HepG2 (cell line): ENCODE data around the gene PRICKLE2. TPM values are rescaled to one million over a fixed set of nuclear protein-coding genes. Genes with fewer than 3 reads are reported as not detected.

Source experiments
- ATAC-seq: fragments of 200-7000 bp; cut with Tn5 transposase; 3 replicates; pipeline ENCODE4 v1.9.1; 2020; ENCODE audit warnings: mild to moderate bottlenecking, moderate library complexity
- BruUV-seq: library from RNA; stranded (reverse); fragments of 400-500 nt; replicated peaks from 2 replicates; lab custom pipeline; 2021; lab: Mats Ljungman, UMichigan
- CTCF ChIA-PET: fragments of 300-600 bp; formaldehyde crosslinking; extraction: SDS; loops from one replicate; lab custom pipeline; 2021; ENCODE audit warnings: low total read pairs, inconsistent platforms, low intra/inter-chr PET ratio; lab: Yijun Ruan, JAX
- POLR2A ChIA-PET: fragments of 350-600 bp; sonication (Branson Sonifier 250); formaldehyde crosslinking; loops from one replicate; lab custom pipeline; 2020; ENCODE audit warnings: antibody characterized with exemption, inconsistent platforms; lab: Yijun Ruan, JAX
- DNase-seq: peaks from one replicate; pipeline ENCODE4 v3.0.0-alpha.2; 2015; ENCODE audit warnings: low spot score
- FAIRE-seq: peaks from 3 replicates; lab custom pipeline; 2011; peaks lifted over from hg19 to GRCh38; lab: Jason Lieb, UNC
- H2AFZ ChIP-seq: one replicate; pipeline ENCODE4 v1.6.1; 2011; ENCODE audit warnings: low read length, inconsistent platforms
- H3K27ac ChIP-seq: fragments of 300-600 bp; 3 replicates; pipeline ENCODE4 v1.8.0; 2011; ENCODE audit warnings: mixed run types, mild to moderate bottlenecking, mixed read lengths, low read length, inconsistent platforms; ENCODE audit not compliant: insufficient read depth; ENCODE audit errors: extremely low read length
- H3K27me3 ChIP-seq, 2 experiments: fragments of 200-600 bp in 1 of 2; 2 replicates in 1 of 2; 3 replicates in 1 of 2; pipeline versions ENCODE4 v1.6.0 to v1.8.0; 2011; ENCODE audit warnings: low read length in 2 of 2, mild to moderate bottlenecking in 2 of 2, moderate library complexity in 2 of 2, inconsistent platforms in 1 of 2; ENCODE audit not compliant: insufficient read depth in 2 of 2, control insufficient read depth in 1 of 2
- H3K36me3 ChIP-seq, 2 experiments: fragments of 200-600 bp in 1 of 2; replicated peaks in 1 of 2; 2 replicates in 1 of 2; 3 replicates in 1 of 2; pipeline versions ENCODE4 v1.5.1 to v1.8.0; 2011; ENCODE audit warnings: low read length in 2 of 2, inconsistent platforms in 1 of 2; ENCODE audit not compliant: insufficient read depth in 2 of 2, control insufficient read depth in 1 of 2
- H3K4me1 ChIP-seq: 2 replicates; pipeline ENCODE4 v1.5.1; 2012; ENCODE audit warnings: low read length, inconsistent platforms; ENCODE audit not compliant: insufficient read depth
- H3K4me2 ChIP-seq: 2 replicates; pipeline ENCODE4 v1.6.0; 2011; ENCODE audit warnings: low read depth, low read length, inconsistent platforms
- H3K4me3 ChIP-seq, 3 experiments: fragments of 200-600 bp in 1 of 3; sonication (generic), shearing (Covaris generic) in 1 of 3; replicated peaks in 1 of 3; 2 replicates each; pipeline ENCODE4 v1.5.1; 2011 to 2016; ENCODE audit warnings: low read length in 3 of 3, inconsistent platforms in 2 of 3, low read depth in 2 of 3, mild to moderate bottlenecking in 2 of 3, control low read depth in 1 of 3, mixed read lengths in 1 of 3; ENCODE audit not compliant: insufficient read depth in 1 of 3
- H3K79me2 ChIP-seq: one replicate; pipeline ENCODE4 v1.6.1; 2011; ENCODE audit warnings: low read length, inconsistent platforms; ENCODE audit not compliant: insufficient read depth
- H3K9ac ChIP-seq: 2 replicates; pipeline ENCODE4 v1.6.0; 2011; ENCODE audit warnings: mild to moderate bottlenecking, low read depth, low read length, inconsistent platforms; ENCODE audit not compliant: insufficient read depth
- H3K9me3 ChIP-seq: 2 replicates; pipeline ENCODE4 v1.5.1; 2012; ENCODE audit warnings: mild to moderate bottlenecking, low read length
- H4K20me1 ChIP-seq: 2 replicates; pipeline ENCODE4 v1.6.0; 2011; ENCODE audit warnings: inconsistent platforms, mild to moderate bottlenecking, low read length, moderate library complexity; ENCODE audit not compliant: insufficient read depth
- NFYC ChIP-seq: IDR thresholded peaks from 2 replicates; pipeline ENCODE4 v1.6.1; 2016; ENCODE audit warnings: missing genetic modification reagents, missing compliant biosample characterization
- SATB2 ChIP-seq: sonication (generic); formaldehyde crosslinking; IDR thresholded peaks from 2 replicates; pipeline ENCODE4 v1.5.0; 2020; ENCODE audit warnings: missing genetic modification reagents
- SMARCC2 ChIP-seq: fragments of 450-650 bp; IDR thresholded peaks from 2 replicates; pipeline ENCODE4 v1.6.1; 2017; ENCODE audit warnings: antibody characterized with exemption, mild to moderate bottlenecking
- whole genome bisulfite sequencing: methylation state at CpG from one replicate; pipeline ENCODE4 v1.1.6; 2017; ENCODE audit warnings: low lambda C conversion rate; 5-methylcytosine and 5-hydroxymethylcytosine counted together
- in situ Hi-C: cut with HindIII; loops from 2 replicates; pipeline ENCODE4 v1.10.0; 2017; ENCODE audit warnings: low pct_unique_long_range_greater_than_20kb; ENCODE audit not compliant: extremely low pct_ligation_motif_present
- intact Hi-C: fragments of 100-400 bp; cut with micrococcal nuclease; formaldehyde crosslinking; loops from one replicate; pipeline ENCODE4 v1.10.0; 2022; ENCODE audit not compliant: unreplicated experiment
- polyA plus RNA-seq, 8 experiments: library from polyadenylated mRNA; depleted of rRNA in 3 of 8; stranded (reverse) in 7 of 8; unstranded in 1 of 8; fragments of >200 nt; fragmentation: Illumina TruSeq in 4 of 8; extraction: Trizol in 4 of 8; gene quantifications; 2 replicates each; pipeline versions ENCODE4 v1.2.1 to v1.2.3, GENCODE V29; 2011 to 2016; ENCODE audit warnings: low read depth in 4 of 8, missing spikeins in 1 of 8, mixed read lengths in 1 of 8; ENCODE audit not compliant: insufficient read depth in 1 of 8
- total RNA-seq, 5 experiments: library from RNA; depleted of rRNA; stranded (reverse); fragments of >200 nt; fragmentation: Illumina TruSeq; extraction: Trizol; gene quantifications; 2 replicates each; pipeline ENCODE4 v1.2.3, GENCODE V29; 2016; ENCODE audit warnings: low read depth in 1 of 5
- TF ChIP-seq, protein P1 (sequence below): sonication (generic); formaldehyde crosslinking; IDR thresholded peaks from 2 replicates; pipeline ENCODE4 v1.8.1; 2023; ENCODE audit warnings: mild to moderate bottlenecking, missing genetic modification reagents
- TF ChIP-seq, protein P2 (sequence below): sonication (generic); formaldehyde crosslinking; IDR thresholded peaks from 2 replicates; pipeline ENCODE4 v1.5.1; 2020; ENCODE audit warnings: mild to moderate bottlenecking, moderate library complexity, missing genetic modification reagents

Gene PRICKLE2
- total and polyA plus RNA-seq, 2 of the 13 experiments (the other 11 are each of a cell fraction or from before 2014, with no cell fraction given), result 0.01 to 0.07 TPM

DNA sequence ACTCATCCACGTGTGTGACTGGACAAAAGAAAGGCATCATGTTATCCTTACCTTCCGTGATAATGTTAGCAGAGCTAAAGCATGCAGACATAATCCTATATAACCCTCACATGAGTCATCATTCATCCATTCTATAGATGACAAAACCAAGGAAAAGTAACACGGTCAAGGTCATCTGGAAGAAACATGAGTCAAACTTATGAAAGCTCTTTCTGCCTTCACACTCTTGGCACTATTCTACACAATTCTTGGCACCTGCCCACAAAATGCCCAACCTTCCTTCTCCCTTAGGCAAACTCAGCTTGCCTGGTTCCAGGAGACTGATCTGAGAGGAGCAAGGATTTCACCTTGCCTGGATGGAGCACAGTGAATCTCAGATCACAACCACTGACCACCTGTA lies 66.9 kb downstream of the PRICKLE2 start:
- ChIA-PET CTCF (no interaction called here), POLR2A (no interaction called here)
- H3K36me3 ChIP-seq, result no peaks in the 10 kb centered on the region
- no peak for FAIRE-seq
- intact Hi-C loops (no loop called here), in situ Hi-C loops (no loop called here)
- no peak for ATAC-seq
- H3K4me3 ChIP-seq, result no peak overlapping the region
- no peak overlapping the region for H2AFZ ChIP-seq
- 56% methylated on average over 3 of the region's 3 CpGs for WGBS
- no peaks in the 10 kb centered on the region for H4K20me1 ChIP-seq
- H3K27ac ChIP-seq, result no peak overlapping the region
- H3K9me3 ChIP-seq, result no peaks in the 10 kb centered on the region
- BruUV-seq, result no TSS peak
- H3K4me1 ChIP-seq, result peaks cover 10% of the 10 kb centered on the region
- TF ChIP-seq, protein P1, sequence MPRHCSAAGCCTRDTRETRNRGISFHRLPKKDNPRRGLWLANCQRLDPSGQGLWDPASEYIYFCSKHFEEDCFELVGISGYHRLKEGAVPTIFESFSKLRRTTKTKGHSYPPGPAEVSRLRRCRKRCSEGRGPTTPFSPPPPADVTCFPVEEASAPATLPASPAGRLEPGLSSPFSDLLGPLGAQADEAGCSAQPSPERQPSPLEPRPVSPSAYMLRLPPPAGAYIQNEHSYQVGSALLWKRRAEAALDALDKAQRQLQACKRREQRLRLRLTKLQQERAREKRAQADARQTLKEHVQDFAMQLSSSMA, result no peak
- TF ChIP-seq SMARCC2 (no peak), NFYC (CRISPR knock-in tag) (no peak), SATB2 (CRISPR knock-in tag) (no peak)
- TF ChIP-seq, protein P2, sequence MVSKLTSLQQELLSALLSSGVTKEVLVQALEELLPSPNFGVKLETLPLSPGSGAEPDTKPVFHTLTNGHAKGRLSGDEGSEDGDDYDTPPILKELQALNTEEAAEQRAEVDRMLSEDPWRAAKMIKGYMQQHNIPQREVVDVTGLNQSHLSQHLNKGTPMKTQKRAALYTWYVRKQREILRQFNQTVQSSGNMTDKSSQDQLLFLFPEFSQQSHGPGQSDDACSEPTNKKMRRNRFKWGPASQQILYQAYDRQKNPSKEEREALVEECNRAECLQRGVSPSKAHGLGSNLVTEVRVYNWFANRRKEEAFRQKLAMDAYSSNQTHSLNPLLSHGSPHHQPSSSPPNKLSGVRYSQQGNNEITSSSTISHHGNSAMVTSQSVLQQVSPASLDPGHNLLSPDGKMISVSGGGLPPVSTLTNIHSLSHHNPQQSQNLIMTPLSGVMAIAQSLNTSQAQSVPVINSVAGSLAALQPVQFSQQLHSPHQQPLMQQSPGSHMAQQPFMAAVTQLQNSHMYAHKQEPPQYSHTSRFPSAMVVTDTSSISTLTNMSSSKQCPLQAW, result no peak
- no peak overlapping the region for H3K4me2 ChIP-seq
- H3K79me2 ChIP-seq, result no peaks in the 10 kb centered on the region
- no peak overlapping the region for H3K9ac ChIP-seq
- no peak for DNase-seq
- no peaks in the 10 kb centered on the region for H3K27me3 ChIP-seq
